NCI-H1105 (cell line): ENCODE measurements around the gene ANXA11.
A peak's percentile ranks its signal among the peaks of the same experiment; 100 is the strongest.
"Not testable (repeated sequence)": the region's sequence is repeated elsewhere in the genome, so short reads cannot be mapped to it uniquely, and the experiment has no call there.

Experiments used
- DNase-seq: peaks from one replicate; lab custom pipeline; 2025; lab: John Stamatoyannopoulos, UW

Gene ANXA11

GRCh38 chr10:80145406-80146308 lies 59.7 kb downstream of the ANXA11 start:
- DNase-seq: not testable (repeated sequence)

DNA sequence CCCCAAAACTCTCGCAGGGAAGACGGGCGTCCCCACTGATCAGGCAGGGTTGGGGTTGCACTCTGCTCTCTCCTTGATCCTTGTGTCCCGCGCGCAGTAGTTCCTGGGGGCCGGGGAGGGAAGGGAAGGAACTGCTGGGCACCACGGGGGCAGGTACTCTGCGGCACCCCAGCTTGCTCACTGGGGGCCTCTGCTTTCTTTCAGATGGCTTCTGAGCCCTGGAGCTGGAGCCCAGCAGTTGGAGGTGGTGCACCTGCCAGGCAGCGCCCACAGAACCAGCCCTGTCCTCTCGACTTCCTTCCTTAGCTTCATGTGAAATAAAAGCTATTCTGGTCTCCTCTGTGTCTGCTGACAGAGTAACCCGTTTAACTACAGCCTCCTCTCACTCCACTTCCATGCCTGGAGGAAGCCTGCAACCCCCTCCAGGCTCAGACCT lies 60.6 kb downstream of the ANXA11 start:
- no peak for DNase-seq

DNA sequence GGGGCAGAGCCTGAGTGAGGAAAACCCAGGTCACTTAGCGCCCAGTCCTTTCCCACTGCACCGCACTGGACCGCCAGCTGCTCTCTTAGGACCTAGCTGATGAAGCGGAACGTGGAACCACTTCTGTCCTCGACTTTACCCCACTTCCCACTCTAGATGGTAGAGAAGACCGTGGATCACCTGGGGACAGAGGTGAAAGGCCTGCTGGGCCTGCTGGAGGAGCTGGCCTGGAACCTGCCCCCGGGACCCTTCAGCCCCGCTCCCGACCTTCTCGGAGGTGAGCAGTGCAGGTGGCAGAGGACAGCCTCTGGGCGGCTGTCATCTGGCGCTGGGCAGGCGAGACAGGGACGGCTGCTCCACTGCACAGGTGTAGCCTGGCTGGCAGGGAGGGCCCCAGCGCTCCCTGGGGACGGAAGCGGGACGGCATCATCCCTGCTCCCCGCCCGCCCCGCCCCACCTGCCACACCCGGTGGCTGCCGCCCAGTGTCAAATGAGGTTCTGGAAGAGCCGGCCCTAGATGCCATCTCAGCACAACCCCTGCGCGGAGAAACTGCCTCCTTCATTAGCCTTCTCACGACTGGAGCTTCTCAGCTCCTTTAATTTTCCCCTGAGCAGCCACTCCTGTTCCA lies 61.2 kb downstream of the ANXA11 start:
- peak; percentile 4 for DNase-seq

GRCh38 chr10:80141696-80142460 lies 63.5 kb downstream of the ANXA11 start:
- no peak for DNase-seq

DNA sequence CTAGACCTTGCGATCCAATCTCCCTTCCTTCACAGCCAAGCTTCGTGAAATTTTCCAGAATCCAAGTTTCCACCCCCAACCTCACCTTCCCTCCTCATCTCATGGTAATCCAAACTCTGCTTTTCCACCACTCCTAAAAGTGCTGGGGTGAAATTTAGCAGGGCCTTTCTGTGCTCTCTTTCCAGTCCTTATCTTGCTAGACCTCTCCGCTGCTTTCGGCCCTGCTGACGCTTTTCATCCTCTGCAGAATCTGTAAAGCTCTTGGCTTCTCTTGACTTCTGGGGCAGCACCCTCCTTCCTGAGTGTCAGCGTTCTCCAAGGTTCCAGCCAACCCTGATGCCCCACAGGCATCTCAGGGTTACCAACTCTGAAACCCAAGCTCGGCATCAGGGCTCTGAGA lies 65.1 kb downstream of the ANXA11 start:
- DNase-seq: no peak

DNA sequence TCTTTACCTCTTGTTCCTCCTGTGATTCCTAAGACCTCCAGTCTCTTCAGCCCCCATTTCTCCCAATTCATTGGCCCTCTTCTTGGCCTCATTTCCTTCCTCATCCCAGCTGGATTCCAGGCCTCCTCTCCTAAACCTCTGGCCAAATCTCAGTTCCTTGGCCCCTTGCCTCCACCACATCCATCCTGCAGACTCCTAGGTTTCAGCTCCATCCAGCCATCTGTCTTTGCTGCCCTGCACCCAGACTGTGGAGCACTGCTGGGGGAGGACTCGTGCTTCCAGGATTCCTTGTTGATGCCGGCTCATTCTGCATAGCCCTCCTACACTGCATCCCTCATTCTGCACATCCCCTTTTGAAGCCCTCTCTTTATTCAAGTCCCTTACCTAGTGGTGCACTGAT lies 66.1 kb downstream of the ANXA11 start:
- DNase-seq: no peak

DNA sequence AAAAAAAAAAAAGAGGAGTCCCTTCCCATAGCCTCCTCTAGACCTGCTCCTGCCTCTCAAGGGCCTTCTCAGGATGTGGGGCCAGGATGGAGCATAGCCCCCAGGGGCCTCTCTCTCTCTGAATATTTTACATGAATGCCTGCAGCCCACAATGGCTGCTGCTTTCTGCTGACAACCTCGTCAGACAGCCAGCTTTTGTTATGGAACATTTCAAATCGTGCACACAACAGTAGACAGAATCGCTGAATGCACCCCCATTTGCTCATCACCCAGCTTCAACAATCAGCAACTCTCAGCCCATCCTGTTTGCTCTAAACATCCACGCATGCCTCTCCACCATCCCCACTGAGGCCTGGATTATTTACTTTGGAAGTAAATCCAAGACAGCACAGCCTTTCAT lies 67.4 kb downstream of the ANXA11 start:
- DNase-seq: no peak

- DNase-seq: no peak
Measured at GRCh38 chr10:80137031-80137862, 68.1 kb downstream of the ANXA11 start.

- DNase-seq: no peak
Measured at GRCh38 chr10:80136134-80136571, 69.2 kb downstream of the ANXA11 start.

DNA sequence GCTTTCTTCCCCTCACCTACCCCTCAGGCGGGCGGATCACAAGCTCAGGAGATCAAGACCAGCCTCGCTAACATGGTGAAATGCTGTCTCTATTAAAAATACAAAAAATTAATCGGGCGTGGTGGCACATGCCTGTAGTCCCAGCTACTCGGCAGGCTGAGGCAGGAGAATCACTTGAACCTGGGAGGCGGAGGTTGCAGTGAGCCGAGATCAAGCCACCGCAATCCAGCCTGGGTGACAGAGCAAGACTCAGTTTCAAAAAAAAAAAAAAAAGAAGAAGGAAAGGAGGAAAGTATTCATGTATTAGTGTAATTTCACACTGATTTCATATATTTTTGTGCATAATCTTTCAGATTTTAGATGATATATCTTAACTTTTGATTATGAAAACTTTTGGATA lies 71.7 kb downstream of the ANXA11 start:
- DNase-seq: not testable (repeated sequence)

GRCh38 chr10:80133206-80133605 lies 72.1 kb downstream of the ANXA11 start:
- no peak for DNase-seq

DNA sequence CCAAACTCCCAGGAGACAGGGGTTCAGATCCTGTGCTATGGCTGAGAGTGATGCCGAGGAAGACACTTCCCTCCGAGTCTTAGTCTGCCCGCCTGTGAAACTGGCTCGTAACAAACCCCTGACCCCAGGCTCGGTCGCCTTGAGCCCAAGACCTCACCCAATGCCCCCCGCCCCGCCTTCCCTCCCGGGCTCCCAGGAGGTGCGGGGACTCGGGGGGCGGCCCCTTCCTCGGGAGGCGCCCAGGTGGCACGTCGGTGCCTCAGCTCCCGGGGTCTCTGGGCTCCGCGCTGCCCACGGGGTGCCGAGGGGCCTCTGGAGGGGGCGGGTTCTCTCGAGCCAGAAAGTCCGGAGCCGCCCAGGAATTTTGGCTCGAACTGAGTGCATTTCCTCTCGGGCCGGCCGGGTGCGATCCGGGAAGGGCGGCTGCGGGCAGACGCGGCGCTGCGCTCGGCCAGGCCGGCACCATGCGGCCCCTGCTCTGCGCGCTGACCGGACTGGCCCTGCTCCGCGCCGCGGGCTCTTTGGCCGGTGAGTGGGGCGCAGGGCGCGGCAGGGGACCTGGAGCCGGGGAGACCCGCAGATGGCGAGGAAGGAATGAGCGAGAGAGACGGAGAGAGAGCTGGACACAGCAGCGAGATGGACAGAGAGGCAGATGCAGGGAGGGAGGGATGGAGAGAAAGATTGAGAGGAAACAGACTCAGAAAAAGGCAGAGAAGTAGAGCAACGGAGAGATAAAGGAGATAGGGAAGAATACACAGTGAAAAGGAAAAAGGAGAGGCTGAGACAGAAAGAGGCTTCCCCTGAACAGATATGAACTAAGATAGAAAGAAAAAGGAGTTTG lies 72.8 kb downstream of the ANXA11 start, which contains the start of gene PLAC9:
Gene PLAC9 (plus strand): TSS at position 432 of the 841 bp plus-strand sequence. CDS start 33 bp downstream, at position 465.
- no peak for DNase-seq

DNA sequence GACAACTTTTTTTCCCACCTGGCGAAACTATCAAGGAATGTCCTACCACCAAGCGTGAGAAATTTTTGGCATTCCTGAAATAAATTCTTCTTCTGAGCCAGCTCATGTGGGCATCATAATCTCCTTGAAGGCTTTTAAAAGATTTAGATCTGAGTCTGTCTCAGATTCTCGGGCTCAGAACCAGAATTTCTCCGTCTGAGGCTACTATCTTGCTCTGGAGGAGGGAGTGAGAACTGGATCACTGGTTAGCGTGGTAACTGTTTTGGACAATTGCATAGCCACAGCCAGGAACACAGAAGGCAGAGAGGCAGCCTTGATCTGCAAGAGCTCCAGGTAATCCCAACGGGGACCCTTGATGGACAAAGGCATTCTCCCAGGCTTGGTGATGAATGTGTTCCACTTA lies 73.8 kb downstream of the ANXA11 start:
- no peak for DNase-seq

GRCh38 chr10:80126876-80127275 lies 78.5 kb downstream of the ANXA11 start:
- DNase-seq: no peak

DNA sequence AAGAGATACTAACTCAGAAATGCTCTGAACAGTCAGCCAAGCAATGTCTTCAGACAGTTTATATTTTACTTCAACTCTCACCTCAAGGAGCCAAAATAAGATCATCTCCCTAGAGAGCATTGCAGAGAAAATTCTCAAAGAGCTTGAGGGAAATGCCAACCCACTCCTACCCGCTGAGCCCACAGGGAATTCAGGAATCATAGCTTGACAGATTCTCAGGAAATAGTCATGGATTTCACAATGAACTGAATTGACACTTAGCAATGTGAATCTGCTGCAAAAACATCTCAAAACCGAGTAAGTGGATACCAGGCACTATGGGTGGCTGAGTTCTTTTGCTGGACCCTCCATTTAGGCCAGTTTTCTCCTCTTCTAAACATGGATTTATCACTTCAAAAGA lies 82.6 kb downstream of the ANXA11 start:
- DNase-seq: no peak

- DNase-seq: no peak
Measured at GRCh38 chr10:80122110-80122710, 83.1 kb downstream of the ANXA11 start.

DNA sequence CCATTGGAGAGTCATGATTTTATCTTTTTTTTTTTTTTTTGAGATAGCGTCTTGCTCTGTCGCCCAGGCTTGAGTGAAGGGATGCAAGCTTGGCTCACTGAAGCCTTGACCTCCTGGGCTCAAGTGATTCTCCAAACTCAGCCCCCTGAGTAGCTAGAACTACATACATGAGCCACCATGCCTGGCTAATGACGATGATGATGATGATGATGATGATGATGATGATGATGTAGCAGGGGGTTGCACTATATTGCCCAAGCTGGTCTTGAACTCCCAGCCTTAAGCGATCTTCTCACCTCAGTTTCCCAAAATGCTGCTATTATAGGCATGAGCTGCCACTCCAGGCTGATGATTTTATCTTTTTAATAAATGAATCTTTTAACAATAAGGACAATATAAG lies 86.7 kb downstream of the ANXA11 start:
- DNase-seq: no peak

- no peak for DNase-seq
Measured at GRCh38 chr10:80110986-80111385, 94.4 kb downstream of the ANXA11 start.

DNA sequence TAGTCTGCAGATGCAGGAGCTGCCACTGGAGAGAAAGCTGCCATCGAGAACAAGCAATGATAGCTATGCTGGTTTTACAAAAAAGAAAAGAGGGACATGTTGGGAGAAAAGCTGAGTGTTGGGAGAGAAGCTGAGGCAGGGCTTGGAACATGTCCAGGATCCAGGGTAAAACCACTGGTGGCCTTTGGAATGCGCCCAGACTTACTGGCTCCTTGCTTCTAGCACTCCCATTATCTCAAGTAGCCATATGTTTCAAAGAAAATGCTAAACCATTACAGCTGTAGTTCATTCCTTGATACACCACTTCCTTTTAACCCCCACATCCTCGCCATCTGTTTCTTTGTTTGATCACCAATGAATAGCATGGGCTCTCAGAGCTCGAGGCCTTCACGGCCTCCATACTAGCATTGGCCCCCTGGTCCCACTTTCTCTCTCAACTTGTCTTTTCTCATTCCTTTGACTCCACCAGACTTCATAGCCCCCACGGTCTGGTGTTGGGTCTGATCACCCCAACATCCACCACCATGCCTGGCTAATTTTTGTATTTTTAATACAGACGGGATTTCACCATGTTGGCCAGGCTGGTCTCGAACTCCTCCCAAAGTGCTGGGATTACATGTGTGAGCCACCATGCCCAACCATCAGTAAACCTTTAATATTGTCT lies 96.6 kb downstream of the ANXA11 start:
- no peak for DNase-seq
